Fibroblast of lung (primary cell): ENCODE data around the gene RERE. TPM values are rescaled to one million over a fixed set of nuclear protein-coding genes. Genes with fewer than 3 reads are reported as not detected.

Source experiments
- DNase-seq, 2 donors: peaks; one replicate each; pipeline versions ENCODE4 v3.0.0 to v3.0.0-alpha.2; 2010; ENCODE audit warnings: low read depth in 2 of 2
- H2AFZ ChIP-seq: 2 replicates; pipeline ENCODE4 v1.5.1; 2012; ENCODE audit warnings: low read length, control low read depth, inconsistent platforms
- H3K27ac ChIP-seq: 2 replicates; pipeline ENCODE4 v1.5.1; 2011; ENCODE audit warnings: low read length, control low read depth; ENCODE audit not compliant: insufficient read depth
- H3K27me3 ChIP-seq: 2 replicates; pipeline ENCODE4 v1.5.1; 2011; ENCODE audit warnings: mild to moderate bottlenecking, low read length; ENCODE audit not compliant: control insufficient read depth, insufficient read depth
- H3K36me3 ChIP-seq: 2 replicates; pipeline ENCODE4 v1.5.1; 2011; ENCODE audit warnings: low read length; ENCODE audit not compliant: control insufficient read depth, insufficient read depth
- H3K4me1 ChIP-seq: 2 replicates; pipeline ENCODE4 v1.5.1; 2011; ENCODE audit warnings: low read length; ENCODE audit not compliant: control insufficient read depth, insufficient read depth; ENCODE audit errors: extremely low read depth
- H3K4me2 ChIP-seq: 2 replicates; pipeline ENCODE4 v1.5.1; 2011; ENCODE audit warnings: low read length, control low read depth; ENCODE audit not compliant: insufficient read depth; ENCODE audit errors: extremely low read depth
- H3K4me3 ChIP-seq, 4 experiments: fragments of 200-600 bp in 1 of 4; sonication (generic) in 1 of 4; replicated peaks in 1 of 4; 2 replicates each; pipeline ENCODE4 v1.5.1; 2011 to 2016; ENCODE audit warnings: low read length in 4 of 4, low read depth in 3 of 4, mild to moderate bottlenecking in 3 of 4, control low read depth in 2 of 4, inconsistent platforms in 1 of 4, mixed read lengths in 1 of 4; ENCODE audit not compliant: insufficient read depth in 1 of 4; ENCODE audit errors: control extremely low read depth in 1 of 4
- H3K79me2 ChIP-seq: 2 replicates; pipeline ENCODE4 v1.5.1; 2012; ENCODE audit warnings: mild to moderate bottlenecking, low read length, inconsistent platforms; ENCODE audit not compliant: control insufficient read depth, insufficient read depth
- H3K9ac ChIP-seq: 2 replicates; pipeline ENCODE4 v1.5.1; 2011; ENCODE audit warnings: mild to moderate bottlenecking, low read length, control low read depth; ENCODE audit not compliant: insufficient read depth
- H3K9me3 ChIP-seq: 2 replicates; pipeline ENCODE4 v1.5.1; 2012; ENCODE audit warnings: low read depth, low read length; ENCODE audit not compliant: control insufficient read depth, insufficient read depth
- H4K20me1 ChIP-seq: 2 replicates; pipeline ENCODE4 v1.5.1; 2011; ENCODE audit warnings: low read length; ENCODE audit not compliant: control insufficient read depth, insufficient read depth; ENCODE audit errors: extremely low read depth
- EZH2 ChIP-seq: IDR thresholded peaks from 2 replicates; pipeline ENCODE4 v1.5.1; 2012; ENCODE audit warnings: low read length, control low read depth, mild to moderate bottlenecking; ENCODE audit errors: missing control alignments
- polyA plus RNA-seq, 2 donors: library from polyadenylated mRNA; depleted of rRNA in 1 of 2; stranded (reverse) in 1 of 2; unstranded in 1 of 2; fragments of >200 nt; gene quantifications; 2 replicates each; pipeline ENCODE4 v1.2.1, GENCODE V29; 2011 to 2012; ENCODE audit warnings: missing spikeins in 1 of 2
- total RNA-seq: library from RNA; depleted of rRNA; stranded (reverse); fragments of >200 nt; gene quantifications from 2 replicates; pipeline ENCODE4 v1.2.1, GENCODE V29; 2014
- TF ChIP-seq, protein P1 (sequence below), 2 donors: IDR thresholded peaks in 1 of 2; conservative IDR thresholded peaks in 1 of 2; 1 replicate in 1 of 2; 2 replicates in 1 of 2; pipeline ENCODE4 v1.5.1; 2011 to 2012; ENCODE audit warnings: low read length in 2 of 2, control low read depth in 1 of 2, inconsistent platforms in 1 of 2, low read depth in 1 of 2, mild to moderate bottlenecking in 1 of 2

Gene RERE
- total and polyA plus RNA-seq, 2 donors (not counting 1 experiment from before 2014, with no cell fraction given) = 3.7 to 51.0 TPM

DNA sequence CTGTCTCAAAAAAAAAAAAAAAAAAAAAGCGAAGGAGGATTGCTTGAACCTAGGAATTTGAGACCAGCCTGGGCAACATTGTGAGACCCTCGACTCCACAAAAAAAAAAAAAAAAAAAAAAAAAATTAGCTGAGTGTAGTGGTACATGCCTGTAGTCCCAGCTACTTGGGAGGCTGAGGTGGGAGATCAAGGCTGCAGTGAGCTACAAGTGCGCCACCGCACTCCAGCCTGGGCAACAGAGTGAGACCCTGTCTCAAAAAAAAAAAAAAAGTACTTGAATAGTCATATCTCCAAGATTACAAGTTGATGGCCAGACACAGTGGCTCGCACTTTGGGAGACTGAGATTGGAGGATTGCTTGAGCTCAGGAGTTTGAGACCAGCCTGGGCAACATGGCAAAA lies 33.6 kb upstream of the RERE start:
- no peaks in the 10 kb centered on the region for H3K27me3 ChIP-seq
- peaks cover 3% of the 10 kb centered on the region for H3K4me1 ChIP-seq
- no peak for TF ChIP-seq EZH2
- TF ChIP-seq, protein P1, sequence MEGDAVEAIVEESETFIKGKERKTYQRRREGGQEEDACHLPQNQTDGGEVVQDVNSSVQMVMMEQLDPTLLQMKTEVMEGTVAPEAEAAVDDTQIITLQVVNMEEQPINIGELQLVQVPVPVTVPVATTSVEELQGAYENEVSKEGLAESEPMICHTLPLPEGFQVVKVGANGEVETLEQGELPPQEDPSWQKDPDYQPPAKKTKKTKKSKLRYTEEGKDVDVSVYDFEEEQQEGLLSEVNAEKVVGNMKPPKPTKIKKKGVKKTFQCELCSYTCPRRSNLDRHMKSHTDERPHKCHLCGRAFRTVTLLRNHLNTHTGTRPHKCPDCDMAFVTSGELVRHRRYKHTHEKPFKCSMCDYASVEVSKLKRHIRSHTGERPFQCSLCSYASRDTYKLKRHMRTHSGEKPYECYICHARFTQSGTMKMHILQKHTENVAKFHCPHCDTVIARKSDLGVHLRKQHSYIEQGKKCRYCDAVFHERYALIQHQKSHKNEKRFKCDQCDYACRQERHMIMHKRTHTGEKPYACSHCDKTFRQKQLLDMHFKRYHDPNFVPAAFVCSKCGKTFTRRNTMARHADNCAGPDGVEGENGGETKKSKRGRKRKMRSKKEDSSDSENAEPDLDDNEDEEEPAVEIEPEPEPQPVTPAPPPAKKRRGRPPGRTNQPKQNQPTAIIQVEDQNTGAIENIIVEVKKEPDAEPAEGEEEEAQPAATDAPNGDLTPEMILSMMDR (conservative IDR thresholded peaks at IDR 0.05 in 1 of 2, IDR thresholded peaks at IDR 0.05 in 1 of 2; ENCODE audit: low read depth in 1 of 2, low read length in 2 of 2) = no peak
- no peak overlapping the region for H3K27ac ChIP-seq
- no peaks in the 10 kb centered on the region for H3K36me3 ChIP-seq
- no peaks in the 10 kb centered on the region for H3K79me2 ChIP-seq
- H3K9me3 ChIP-seq = no peaks in the 10 kb centered on the region
- H3K9ac ChIP-seq = no peak overlapping the region
- H2AFZ ChIP-seq = no peak overlapping the region
- H3K4me2 ChIP-seq = no peak overlapping the region
- no peaks in the 10 kb centered on the region for H4K20me1 ChIP-seq
- H3K4me3 ChIP-seq = no peak overlapping the region
- no peak for DNase-seq

DNA sequence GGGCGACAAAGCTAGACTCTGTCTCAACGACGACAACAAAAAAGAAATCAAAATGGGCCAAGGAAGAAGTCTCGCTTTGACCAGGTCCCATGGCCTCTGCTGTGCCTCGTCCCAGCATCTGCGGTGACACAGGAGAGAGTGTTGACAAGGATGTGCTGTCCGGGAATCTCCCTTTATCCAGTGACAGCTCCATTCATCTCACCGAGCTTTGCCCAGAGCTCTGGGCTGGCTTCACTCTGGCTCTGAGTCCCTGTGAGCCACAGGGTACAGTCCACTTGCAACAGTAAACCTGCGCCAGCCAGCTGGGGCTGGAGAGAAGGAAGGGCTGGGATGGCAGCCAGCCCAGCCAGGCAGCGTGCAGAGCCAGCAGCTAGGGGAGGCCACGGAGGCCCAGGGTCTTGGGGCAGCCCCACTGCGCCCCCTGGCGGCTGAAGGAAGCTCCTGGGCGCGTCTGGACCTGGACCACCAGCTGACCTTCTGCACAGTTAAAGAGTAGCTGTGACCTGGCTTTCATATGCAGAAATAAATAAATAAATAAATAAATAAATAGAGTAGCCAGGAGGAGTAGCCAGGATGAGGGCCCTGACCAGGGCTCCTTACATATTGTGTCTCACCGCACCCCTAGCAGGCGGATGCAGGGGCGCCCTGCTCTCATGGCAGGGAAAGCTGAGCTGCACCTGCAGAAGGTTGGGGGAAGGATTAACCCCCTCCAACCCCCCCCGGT lies 31.4 kb upstream of the RERE start:
- Histone ChIP-seq H3K4me2 (peak overlapping the region; percentile 39), H3K9me3 (no peaks in the 10 kb centered on the region), H3K9ac (no peak overlapping the region), H3K4me3 (no peak overlapping the region), H3K27ac (no peak overlapping the region), H3K27me3 (no peaks in the 10 kb centered on the region), H3K36me3 (no peaks in the 10 kb centered on the region), H4K20me1 (no peaks in the 10 kb centered on the region), H3K4me1 (peaks cover 3% of the 10 kb centered on the region), H3K79me2 (no peaks in the 10 kb centered on the region), H2AFZ (no peak overlapping the region)
- TF ChIP-seq, protein P1 (conservative IDR thresholded peaks at IDR 0.05 in 1 of 2, IDR thresholded peaks at IDR 0.05 in 1 of 2; ENCODE audit: low read depth in 1 of 2, low read length in 2 of 2) = peak; percentile 89 to 92
- TF ChIP-seq EZH2 = no peak
- DNase-seq = peak; percentile 91 to 94

DNA sequence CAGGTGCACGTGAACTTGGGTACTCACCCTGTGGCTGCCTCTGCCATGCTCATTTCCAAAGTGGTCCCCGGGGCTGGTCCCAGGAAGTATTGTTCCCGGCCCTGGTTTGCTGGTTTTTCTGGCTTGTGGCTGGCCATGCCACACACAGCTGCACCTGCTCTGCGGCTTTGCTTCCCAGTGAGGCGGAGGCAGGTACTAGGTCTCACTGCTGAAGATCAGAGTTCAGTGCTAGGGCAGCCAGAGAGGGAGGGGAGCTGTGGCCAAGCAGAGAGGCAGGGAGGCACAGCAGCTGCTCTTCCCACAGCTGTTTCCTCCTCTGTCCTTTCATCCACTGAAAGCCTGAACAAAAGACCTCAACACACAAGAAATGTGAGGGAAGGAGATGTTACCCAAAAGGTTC lies 30.6 kb upstream of the RERE start:
- H4K20me1 ChIP-seq = no peaks in the 10 kb centered on the region
- H3K27ac ChIP-seq = no peak overlapping the region
- no peak overlapping the region for H3K4me3 ChIP-seq
- no peaks in the 10 kb centered on the region for H3K9me3 ChIP-seq
- TF ChIP-seq, protein P1 (conservative IDR thresholded peaks at IDR 0.05 in 1 of 2, IDR thresholded peaks at IDR 0.05 in 1 of 2; ENCODE audit: low read depth in 1 of 2, low read length in 2 of 2) = no peak
- TF ChIP-seq EZH2 = no peak
- H3K79me2 ChIP-seq = no peaks in the 10 kb centered on the region
- H3K4me1 ChIP-seq = peaks cover 3% of the 10 kb centered on the region
- H3K36me3 ChIP-seq = no peaks in the 10 kb centered on the region
- H3K27me3 ChIP-seq = no peaks in the 10 kb centered on the region
- DNase-seq = no peak
- no peak overlapping the region for H3K4me2 ChIP-seq
- no peak overlapping the region for H3K9ac ChIP-seq
- no peak overlapping the region for H2AFZ ChIP-seq
